ENCODE data around the gene ZC3H10. TPM values are rescaled to one million over a fixed set of nuclear protein-coding genes. Genes with fewer than 3 reads are reported as not detected.

ZC3H10 gene
- total and polyA plus RNA-seq, 2 donors = 4.6 to 4.9 TPM

Other genes starting within 250 kb of the ZC3H10 start
- gene PYM1, start 190.4 kb upstream of the ZC3H10 start, total RNA-seq = 20.1 TPM
- gene PYM1, start 190.4 kb upstream of the ZC3H10 start, polyA plus RNA-seq = 31.1 TPM
- gene DGKA, start 187.1 kb upstream of the ZC3H10 start, total RNA-seq = 33.6 TPM
- gene DGKA, start 187.1 kb upstream of the ZC3H10 start, polyA plus RNA-seq = 31.7 TPM
- gene PMEL, start 152.2 kb upstream of the ZC3H10 start, total RNA-seq = 1.5 TPM
- gene PMEL, start 152.2 kb upstream of the ZC3H10 start, polyA plus RNA-seq = 0.89 TPM
- 32.3 TPM for gene CDK2, start 151.4 kb upstream of the ZC3H10 start, total RNA-seq
- gene CDK2, start 151.4 kb upstream of the ZC3H10 start, polyA plus RNA-seq = 33.6 TPM
- 57.5 TPM for gene RAB5B, start 144.2 kb upstream of the ZC3H10 start, total RNA-seq
- gene RAB5B, start 144.2 kb upstream of the ZC3H10 start, polyA plus RNA-seq = 114 TPM
- gene SUOX, start 121.0 kb upstream of the ZC3H10 start, total RNA-seq = 14.4 TPM
- gene SUOX, start 121.0 kb upstream of the ZC3H10 start, polyA plus RNA-seq = 31.3 TPM
- 4.8 TPM for gene IKZF4, start 97.2 kb upstream of the ZC3H10 start, total RNA-seq
- 8.0 TPM for gene IKZF4, start 97.2 kb upstream of the ZC3H10 start, polyA plus RNA-seq
- gene RPS26, start 76.3 kb upstream of the ZC3H10 start, total RNA-seq = 96.2 TPM
- 774 TPM for gene RPS26, start 76.3 kb upstream of the ZC3H10 start, polyA plus RNA-seq
- gene ERBB3, start 38.1 kb upstream of the ZC3H10 start, total RNA-seq = 34.4 TPM
- gene ERBB3, start 38.1 kb upstream of the ZC3H10 start, polyA plus RNA-seq = 11.4 TPM
- gene PA2G4, start 13.7 kb upstream of the ZC3H10 start, total RNA-seq = 64.6 TPM
- 121 TPM for gene PA2G4, start 13.7 kb upstream of the ZC3H10 start, polyA plus RNA-seq
- gene RPL41, start 1.6 kb upstream of the ZC3H10 start, total RNA-seq = 2,071 TPM
- 5,547 TPM for gene RPL41, start 1.6 kb upstream of the ZC3H10 start, polyA plus RNA-seq
- 85.1 TPM for gene ESYT1, start 10.0 kb downstream of the ZC3H10 start, total RNA-seq
- gene ESYT1, start 10.0 kb downstream of the ZC3H10 start, polyA plus RNA-seq = 116 TPM
- gene MYL6B, start 34.3 kb downstream of the ZC3H10 start, total RNA-seq = 65.3 TPM
- gene MYL6B, start 34.3 kb downstream of the ZC3H10 start, polyA plus RNA-seq = 32.4 TPM
- gene MYL6, start 40.1 kb downstream of the ZC3H10 start, total RNA-seq = 2,133 TPM
- gene MYL6, start 40.1 kb downstream of the ZC3H10 start, polyA plus RNA-seq = 7,162 TPM
- gene SMARCC2, start 71.2 kb downstream of the ZC3H10 start, total RNA-seq = 51.1 TPM
- 68.8 TPM for gene SMARCC2, start 71.2 kb downstream of the ZC3H10 start, polyA plus RNA-seq
- gene RNF41, start 103.7 kb downstream of the ZC3H10 start, total RNA-seq = 42.9 TPM
- gene RNF41, start 103.7 kb downstream of the ZC3H10 start, polyA plus RNA-seq = 37.8 TPM
- 15.7 TPM for gene NABP2, start 106.1 kb downstream of the ZC3H10 start, total RNA-seq
- 31.0 TPM for gene NABP2, start 106.1 kb downstream of the ZC3H10 start, polyA plus RNA-seq
- gene SLC39A5, start 111.8 kb downstream of the ZC3H10 start, total RNA-seq = not detected
- 0.30 TPM for gene SLC39A5, start 111.8 kb downstream of the ZC3H10 start, polyA plus RNA-seq
- 10.2 TPM for gene ANKRD52, start 140.1 kb downstream of the ZC3H10 start, total RNA-seq
- 14.4 TPM for gene ANKRD52, start 140.1 kb downstream of the ZC3H10 start, polyA plus RNA-seq
- gene COQ10A, start 148.7 kb downstream of the ZC3H10 start, total RNA-seq = 6.9 TPM
- 13.8 TPM for gene COQ10A, start 148.7 kb downstream of the ZC3H10 start, polyA plus RNA-seq
- gene CS, start 182.1 kb downstream of the ZC3H10 start, total RNA-seq = 64.3 TPM
- gene CS, start 182.1 kb downstream of the ZC3H10 start, polyA plus RNA-seq = 101 TPM
- 53.8 TPM for gene CNPY2, start 197.7 kb downstream of the ZC3H10 start, total RNA-seq
- 75.6 TPM for gene CNPY2, start 197.7 kb downstream of the ZC3H10 start, polyA plus RNA-seq
- 64.7 TPM for gene PAN2, start 215.7 kb downstream of the ZC3H10 start, total RNA-seq
- 31.1 TPM for gene PAN2, start 215.7 kb downstream of the ZC3H10 start, polyA plus RNA-seq
- gene IL23A, start 220.6 kb downstream of the ZC3H10 start, total RNA-seq = not detected
- gene IL23A, start 220.6 kb downstream of the ZC3H10 start, polyA plus RNA-seq = 0.89 TPM
- 156 TPM for gene STAT2, start 241.8 kb downstream of the ZC3H10 start, total RNA-seq
- gene STAT2, start 241.8 kb downstream of the ZC3H10 start, polyA plus RNA-seq = 66.3 TPM
- gene APOF, start 244.6 kb downstream of the ZC3H10 start, total RNA-seq = not detected
- gene APOF, start 244.6 kb downstream of the ZC3H10 start, polyA plus RNA-seq = 0.13 TPM